ENCODE data around the gene SEPTIN12. TPM values are rescaled to one million over a fixed set of nuclear protein-coding genes. Genes with fewer than 3 reads are reported as not detected.
"Not testable (repeated sequence)": the region's sequence is repeated elsewhere in the genome, so short reads cannot be mapped to it uniquely, and the experiment has no call there.

Gene SEPTIN12
- total RNA-seq, 1 donor from 2014 or later, result not detected

DNA sequence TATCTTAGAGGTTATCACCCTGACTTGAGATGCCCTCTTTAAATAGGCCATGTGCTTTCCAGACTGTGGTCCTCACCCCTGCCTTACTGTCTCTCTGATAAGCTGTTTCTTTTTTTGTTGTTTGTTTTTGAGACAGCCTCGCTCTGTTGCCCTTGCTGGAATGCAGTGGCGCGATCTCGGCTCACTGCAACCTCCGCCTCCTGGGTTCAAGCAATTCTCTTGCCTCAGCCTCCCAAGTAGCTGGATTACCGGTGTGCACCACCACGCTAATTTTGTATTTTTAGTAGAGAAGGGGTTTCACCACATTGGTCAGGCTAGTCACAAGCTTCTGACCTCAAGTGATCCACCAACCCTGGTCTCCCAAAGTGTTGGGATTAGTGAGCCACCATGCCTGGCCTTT, 765 bp upstream of the SEPTIN12 start:
- H3K4me1 Mint-ChIP-seq (ENCODE audit: unreplicated experiment), result no peaks in the 10 kb centered on the region
- TF ChIP-seq, protein P1, sequence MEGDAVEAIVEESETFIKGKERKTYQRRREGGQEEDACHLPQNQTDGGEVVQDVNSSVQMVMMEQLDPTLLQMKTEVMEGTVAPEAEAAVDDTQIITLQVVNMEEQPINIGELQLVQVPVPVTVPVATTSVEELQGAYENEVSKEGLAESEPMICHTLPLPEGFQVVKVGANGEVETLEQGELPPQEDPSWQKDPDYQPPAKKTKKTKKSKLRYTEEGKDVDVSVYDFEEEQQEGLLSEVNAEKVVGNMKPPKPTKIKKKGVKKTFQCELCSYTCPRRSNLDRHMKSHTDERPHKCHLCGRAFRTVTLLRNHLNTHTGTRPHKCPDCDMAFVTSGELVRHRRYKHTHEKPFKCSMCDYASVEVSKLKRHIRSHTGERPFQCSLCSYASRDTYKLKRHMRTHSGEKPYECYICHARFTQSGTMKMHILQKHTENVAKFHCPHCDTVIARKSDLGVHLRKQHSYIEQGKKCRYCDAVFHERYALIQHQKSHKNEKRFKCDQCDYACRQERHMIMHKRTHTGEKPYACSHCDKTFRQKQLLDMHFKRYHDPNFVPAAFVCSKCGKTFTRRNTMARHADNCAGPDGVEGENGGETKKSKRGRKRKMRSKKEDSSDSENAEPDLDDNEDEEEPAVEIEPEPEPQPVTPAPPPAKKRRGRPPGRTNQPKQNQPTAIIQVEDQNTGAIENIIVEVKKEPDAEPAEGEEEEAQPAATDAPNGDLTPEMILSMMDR (IDR thresholded peaks at IDR 0.05), result no peak
- H3K27ac Mint-ChIP-seq (ENCODE audit: unreplicated experiment), result no peak overlapping the region
- H3K9me3 Mint-ChIP-seq (ENCODE audit: unreplicated experiment), result no peaks in the 10 kb centered on the region
- H3K27me3 Mint-ChIP-seq (ENCODE audit: unreplicated experiment), result no peaks in the 10 kb centered on the region
- no peak overlapping the region for H3K4me3 Mint-ChIP-seq (ENCODE audit: unreplicated experiment)
- no peak for DNase-seq (ENCODE audit: extremely low spot score, unreplicated experiment)
- H3K36me3 Mint-ChIP-seq (ENCODE audit: unreplicated experiment), result no peaks in the 10 kb centered on the region

DNA sequence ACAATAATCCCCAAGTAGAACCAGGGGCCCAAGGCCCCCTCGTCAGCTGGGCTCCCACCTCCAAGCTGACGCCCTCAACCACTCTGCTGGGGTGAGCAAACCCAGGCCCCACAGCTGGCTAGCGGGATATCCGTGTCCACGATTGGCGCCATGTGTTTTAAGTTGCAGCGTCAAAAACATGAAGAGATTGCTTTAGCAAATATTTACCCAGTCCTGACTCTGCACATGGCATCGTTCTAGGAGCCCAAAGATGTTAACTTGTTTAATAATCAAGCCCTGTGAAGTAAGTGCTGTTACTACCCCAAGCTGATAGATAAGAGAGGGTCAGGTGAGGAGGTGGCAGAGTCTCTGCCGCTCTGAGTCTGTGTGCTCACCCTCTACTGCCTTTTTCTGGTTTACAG, 344 bp upstream of the SEPTIN12 start:
- Mint-ChIP-seq H3K9me3 (ENCODE audit: unreplicated experiment) (no peaks in the 10 kb centered on the region), H3K36me3 (ENCODE audit: unreplicated experiment) (no peaks in the 10 kb centered on the region), H3K27ac (ENCODE audit: unreplicated experiment) (no peak overlapping the region), H3K4me1 (ENCODE audit: unreplicated experiment) (no peaks in the 10 kb centered on the region), H3K4me3 (ENCODE audit: unreplicated experiment) (no peak overlapping the region), H3K27me3 (ENCODE audit: unreplicated experiment) (no peaks in the 10 kb centered on the region)
- TF ChIP-seq, protein P1 (IDR thresholded peaks at IDR 0.05), result no peak
- DNase-seq (ENCODE audit: extremely low spot score, unreplicated experiment), result no peak

DNA sequence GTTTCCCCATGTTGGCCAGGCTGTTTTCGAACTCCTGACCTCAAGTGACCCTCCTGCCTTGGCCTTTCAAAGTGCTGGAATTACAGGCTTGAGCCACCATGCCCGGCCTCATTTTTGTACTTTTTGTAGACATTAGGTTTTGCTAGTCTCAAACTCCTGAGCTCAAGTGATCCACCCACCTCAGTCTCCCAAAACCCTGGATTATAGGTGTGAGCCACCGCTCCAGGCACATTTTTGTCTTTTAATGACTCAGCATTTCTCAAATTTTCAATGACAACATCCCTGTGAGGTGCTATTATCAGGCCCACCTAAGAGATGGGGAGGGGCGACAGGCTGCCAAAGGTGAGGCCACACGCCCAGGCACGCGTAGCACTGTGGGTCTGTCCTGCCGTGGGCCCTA, 1.1 kb downstream of the SEPTIN12 start:
- no peak overlapping the region for H3K4me3 Mint-ChIP-seq (ENCODE audit: unreplicated experiment)
- H3K36me3 Mint-ChIP-seq (ENCODE audit: unreplicated experiment), result no peaks in the 10 kb centered on the region
- no peaks in the 10 kb centered on the region for H3K9me3 Mint-ChIP-seq (ENCODE audit: unreplicated experiment)
- no peaks in the 10 kb centered on the region for H3K27me3 Mint-ChIP-seq (ENCODE audit: unreplicated experiment)
- no peaks in the 10 kb centered on the region for H3K4me1 Mint-ChIP-seq (ENCODE audit: unreplicated experiment)
- H3K27ac Mint-ChIP-seq (ENCODE audit: unreplicated experiment), result no peak overlapping the region
- TF ChIP-seq, protein P1 (IDR thresholded peaks at IDR 0.05), result no peak
- no peak for DNase-seq (ENCODE audit: extremely low spot score, unreplicated experiment)

DNA sequence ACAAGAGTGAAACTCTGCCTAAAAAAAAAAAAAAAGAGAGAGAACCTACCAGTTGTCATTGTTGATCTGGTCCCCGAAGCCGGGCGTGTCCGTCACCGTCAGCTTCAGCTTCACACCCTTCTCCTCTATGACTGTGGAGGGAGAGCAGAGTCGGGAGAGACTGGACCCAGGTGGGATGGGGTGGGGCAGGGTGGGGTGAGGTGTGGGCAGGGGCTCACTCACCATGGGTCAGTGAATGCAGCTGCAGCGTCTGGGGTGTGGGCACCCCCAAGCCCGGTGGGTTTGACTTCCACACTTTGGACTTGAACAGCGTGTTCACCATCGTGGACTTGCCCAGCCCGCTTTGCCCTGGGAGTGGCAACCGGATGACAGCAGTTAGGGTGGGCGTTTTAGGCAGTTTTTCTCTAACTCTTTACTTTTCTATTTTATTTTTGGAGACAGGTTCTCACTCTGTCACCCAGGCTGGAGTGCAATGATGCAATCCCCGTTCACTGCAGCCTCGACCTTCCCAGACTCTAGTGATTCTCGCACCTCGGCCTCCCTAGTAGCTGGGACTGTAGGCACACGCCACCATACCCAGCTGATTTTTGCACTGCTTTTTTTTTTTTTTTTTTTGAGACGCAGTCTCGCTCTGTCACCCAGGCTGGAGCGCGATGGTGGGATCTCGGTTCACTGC, 2.2 kb downstream of the SEPTIN12 start:
- Mint-ChIP-seq H3K4me1 (ENCODE audit: unreplicated experiment) (no peaks in the 10 kb centered on the region), H3K27ac (ENCODE audit: unreplicated experiment) (no peak overlapping the region), H3K27me3 (ENCODE audit: unreplicated experiment) (no peaks in the 10 kb centered on the region), H3K9me3 (ENCODE audit: unreplicated experiment) (no peaks in the 10 kb centered on the region), H3K36me3 (ENCODE audit: unreplicated experiment) (no peaks in the 10 kb centered on the region), H3K4me3 (ENCODE audit: unreplicated experiment) (no peak overlapping the region)
- TF ChIP-seq, protein P1 (IDR thresholded peaks at IDR 0.05), result no peak
- DNase-seq (ENCODE audit: extremely low spot score, unreplicated experiment), result no peak

DNA sequence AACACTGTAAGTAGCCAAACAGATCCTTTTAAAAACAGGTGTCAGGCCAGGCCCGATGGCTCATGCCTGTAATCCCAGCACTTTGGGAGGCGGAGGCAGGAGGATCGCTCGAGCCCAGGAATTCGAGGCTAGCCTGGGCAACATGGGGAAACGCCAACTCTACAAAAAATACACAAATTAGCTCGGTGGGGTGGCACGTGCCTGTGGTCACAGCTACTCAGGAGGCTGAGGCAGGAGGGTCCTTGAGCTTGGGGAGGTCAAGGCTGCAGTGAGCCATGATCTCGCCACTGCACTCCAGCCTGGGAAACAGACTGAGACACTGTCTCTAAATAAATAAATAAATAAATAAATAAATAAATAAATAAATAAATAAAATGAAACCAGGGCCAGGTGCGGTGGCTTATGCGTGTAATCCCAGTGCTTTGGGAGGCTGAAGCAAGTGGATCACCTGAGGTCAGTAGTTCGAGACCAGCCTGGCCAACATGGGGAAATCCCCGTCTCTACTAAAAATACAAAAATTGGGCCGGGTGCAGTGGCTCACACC, 3.6 kb downstream of the SEPTIN12 start:
- H3K9me3 Mint-ChIP-seq (ENCODE audit: unreplicated experiment); H3K4me3 Mint-ChIP-seq (ENCODE audit: unreplicated experiment); H3K27ac Mint-ChIP-seq (ENCODE audit: unreplicated experiment); H3K27me3 Mint-ChIP-seq (ENCODE audit: unreplicated experiment); H3K4me1 Mint-ChIP-seq (ENCODE audit: unreplicated experiment); DNase-seq (ENCODE audit: extremely low spot score, unreplicated experiment); H3K36me3 Mint-ChIP-seq (ENCODE audit: unreplicated experiment): not testable (repeated sequence)

Measured in osteocyte (in vitro differentiated cells).